Germinal center (tissue), 1 donor: ENCODE measurements around the gene RB1.

Source experiments
- DNase-seq: peaks from one replicate; pipeline ENCODE4 v3.0.0; 2012; ENCODE audit warnings: mixed read lengths, low spot score

The RB1 gene

DNA sequence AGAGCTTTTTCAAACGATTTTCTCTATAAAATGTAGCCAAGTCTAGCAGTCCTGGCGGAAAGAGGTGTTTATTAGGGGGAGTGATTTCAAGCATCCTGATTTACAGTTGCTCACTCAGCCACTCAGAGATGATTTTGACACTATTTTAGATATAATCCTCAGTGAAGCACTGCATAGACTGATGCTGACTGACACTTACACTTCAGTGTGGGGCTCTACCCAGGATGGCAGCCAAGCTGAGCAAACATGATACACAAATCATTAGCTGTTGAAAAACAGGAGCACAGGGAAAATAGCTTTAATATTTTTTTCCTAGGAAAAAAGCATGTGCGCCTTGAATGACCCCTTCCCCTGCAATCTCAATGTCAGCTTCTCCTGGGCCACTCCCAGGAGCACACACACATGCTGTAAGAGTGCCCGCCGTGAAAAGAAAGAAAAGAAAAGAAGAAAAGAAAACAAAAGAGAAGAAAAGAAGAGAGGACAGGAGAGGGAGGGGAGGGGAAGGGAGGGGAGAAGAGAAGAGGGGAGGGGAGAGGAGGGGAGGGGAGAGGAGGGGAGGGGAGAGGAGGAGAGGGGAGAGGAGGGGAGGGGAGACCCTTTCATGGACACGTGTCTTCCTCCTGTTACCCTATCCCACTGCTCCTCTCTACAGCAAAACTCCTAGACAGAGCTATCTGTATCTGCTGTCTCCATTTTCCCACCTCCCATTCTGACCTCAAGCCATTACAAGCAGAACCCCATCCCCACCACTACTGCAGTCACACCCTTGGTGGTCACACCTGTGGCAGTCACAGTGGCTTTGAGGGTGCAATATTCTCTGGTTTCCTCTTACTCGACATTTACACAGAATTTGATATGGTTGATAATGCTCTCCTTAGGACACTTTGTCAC lies 193.0 kb downstream of the RB1 start:
- DNase-seq = no peak

DNA sequence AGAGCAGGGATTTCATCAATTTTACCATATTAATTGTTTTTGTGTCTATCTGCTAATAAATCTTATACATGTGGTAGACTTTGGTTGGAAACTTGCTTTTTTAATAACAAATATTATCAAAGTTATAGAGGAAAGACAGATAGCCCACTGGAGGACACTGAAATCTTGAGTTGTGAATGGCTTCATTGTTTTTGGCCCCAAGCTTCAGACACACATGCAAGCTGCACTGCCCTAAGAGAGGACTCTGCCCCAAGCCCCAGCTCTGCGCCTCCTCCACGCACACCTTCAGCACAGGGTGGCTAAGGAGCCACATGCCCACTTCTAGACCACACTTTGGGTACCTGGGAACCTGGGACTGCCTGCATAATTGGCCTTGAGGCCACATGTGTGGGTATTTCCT lies 194.1 kb downstream of the RB1 start:
- no peak for DNase-seq

DNA sequence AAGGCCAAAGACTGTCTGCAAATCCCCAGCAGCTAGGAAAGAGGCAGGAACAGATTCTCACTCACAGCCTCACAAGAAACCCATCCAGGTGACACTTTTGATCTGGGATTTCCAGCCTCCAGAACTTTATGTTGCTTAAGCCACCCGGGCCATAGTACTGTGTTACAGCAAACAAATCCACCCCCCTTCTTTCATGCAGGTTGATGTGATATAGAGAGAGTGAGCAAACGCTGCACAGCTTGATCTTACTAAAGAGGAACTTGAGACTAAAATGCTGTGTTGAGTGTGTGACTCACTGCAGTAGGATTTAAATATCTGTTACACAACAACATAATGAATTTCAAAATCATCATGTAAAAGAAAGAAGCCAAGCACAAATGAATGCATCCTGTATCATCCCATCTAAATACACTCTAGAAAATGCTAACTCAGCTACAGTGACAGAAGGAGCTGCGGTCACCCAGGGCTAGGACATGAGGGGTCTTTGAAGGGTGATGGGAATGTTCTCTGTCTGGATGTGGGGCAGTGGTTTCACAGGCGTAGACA lies 197.2 kb downstream of the RB1 start:
- no peak for DNase-seq

DNA sequence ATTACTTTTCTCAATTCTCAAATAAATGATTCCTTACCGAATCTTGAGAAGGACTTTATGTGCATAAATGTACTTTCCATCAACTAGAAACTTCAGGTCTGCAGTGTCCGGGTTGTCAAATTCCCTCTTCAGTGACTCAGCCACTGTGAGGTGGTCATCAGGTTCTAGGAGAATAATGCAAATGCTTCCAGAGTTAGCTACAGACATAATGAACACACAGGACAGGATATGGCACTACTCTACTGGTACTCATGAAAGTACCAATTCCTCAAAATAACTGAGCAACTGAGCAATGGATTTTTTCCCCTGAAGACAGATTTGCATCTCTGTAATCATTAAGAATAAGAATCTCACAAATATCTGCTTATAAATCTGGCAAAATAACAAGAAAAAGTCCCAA lies 198.2 kb downstream of the RB1 start:
- DNase-seq = peak; percentile 26

- DNase-seq = no peak
Observed at GRCh38 chr13:48502601-48503319, 199.2 kb downstream of the RB1 start.

DNA sequence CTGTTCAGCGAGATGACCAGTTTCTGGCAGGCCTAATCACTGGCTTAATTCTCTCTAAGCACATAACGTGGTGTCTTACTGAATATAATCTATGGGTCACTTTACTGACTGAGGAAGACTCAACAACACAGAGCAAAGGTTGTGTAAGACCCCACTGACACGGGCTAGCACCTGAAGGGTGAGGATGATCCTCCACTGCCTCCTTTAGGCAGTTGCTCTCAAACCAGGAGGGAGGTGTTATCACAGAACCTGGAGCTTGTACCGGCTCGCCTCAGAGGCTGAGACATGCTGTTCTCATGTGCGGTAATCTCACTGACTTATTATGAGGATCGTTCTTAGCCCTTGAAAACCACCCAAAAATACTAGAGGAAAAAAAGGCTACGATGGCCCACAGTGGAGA lies 201.1 kb downstream of the RB1 start:
- no peak for DNase-seq

- no peak for DNase-seq
Observed at GRCh38 chr13:48505012-48505411, 201.5 kb downstream of the RB1 start.

GRCh38 chr13:48505597-48506091 lies 202.1 kb downstream of the RB1 start:
- DNase-seq = peak; percentile 45

GRCh38 chr13:48506092-48506701 lies 202.6 kb downstream of the RB1 start:
- no peak for DNase-seq

- no peak for DNase-seq
Observed at GRCh38 chr13:48507021-48507420, 203.5 kb downstream of the RB1 start.

DNA sequence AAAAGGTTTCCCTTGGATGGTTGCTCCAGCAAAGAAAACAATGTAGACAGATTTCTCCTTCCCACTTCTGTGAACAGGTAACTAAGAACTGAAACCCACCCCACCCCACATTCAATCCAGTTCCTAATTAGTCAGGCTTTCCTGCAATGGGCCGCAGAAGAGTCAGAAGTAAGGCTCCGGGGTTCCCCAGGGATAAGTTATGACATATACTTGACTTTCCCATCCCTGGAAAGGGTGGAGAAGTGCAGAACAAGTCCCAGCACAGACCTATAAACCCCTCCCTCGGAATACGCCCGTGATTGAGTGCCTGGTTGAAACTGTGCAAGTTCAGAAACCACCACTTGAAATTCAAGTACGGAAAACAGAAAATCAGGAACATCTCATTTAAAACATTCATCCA lies 204.5 kb downstream of the RB1 start:
- no peak for DNase-seq

- no peak for DNase-seq
Observed at GRCh38 chr13:48510698-48511097, 207.1 kb downstream of the RB1 start.

GRCh38 chr13:48511621-48512230 lies 208.2 kb downstream of the RB1 start:
- DNase-seq = no peak

DNA sequence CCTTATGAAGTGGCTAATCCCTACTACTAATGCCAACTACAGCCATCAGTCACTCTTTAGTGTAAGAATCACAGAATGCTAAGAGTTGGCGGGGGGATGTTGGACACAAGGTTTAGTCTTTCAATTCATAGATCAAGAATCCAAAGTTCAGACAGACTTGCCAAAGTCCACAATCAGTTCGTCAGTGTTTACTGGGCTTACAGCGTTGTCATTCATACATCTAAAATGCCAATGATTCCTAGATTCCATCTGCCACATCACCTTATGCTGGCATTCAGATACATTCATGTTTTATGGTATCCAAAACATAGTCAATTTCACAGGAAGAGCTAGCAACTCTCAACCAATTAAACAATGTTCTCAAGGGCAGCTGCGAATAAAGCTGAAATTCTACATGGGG lies 211.2 kb downstream of the RB1 start:
- no peak for DNase-seq

DNA sequence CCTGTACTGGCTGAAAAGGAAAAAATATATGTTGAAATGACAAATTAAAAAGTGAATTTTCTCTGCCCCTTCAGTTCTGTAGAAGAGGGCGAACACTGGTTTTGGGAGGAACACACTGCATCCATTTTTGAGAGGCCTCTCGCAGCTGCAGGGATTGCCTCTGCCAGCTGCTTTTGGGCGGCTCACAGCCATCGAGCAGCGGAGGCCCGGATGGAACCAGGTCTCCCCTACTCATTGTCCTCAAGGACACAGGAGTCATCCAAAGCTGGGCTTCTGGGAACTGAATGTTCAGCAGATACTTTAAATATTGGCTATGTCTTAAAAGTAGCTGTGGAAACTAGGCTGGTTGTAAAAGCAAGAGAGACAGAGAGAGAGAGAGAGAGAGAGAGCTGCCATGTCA lies 212.2 kb downstream of the RB1 start:
- DNase-seq = no peak

DNA sequence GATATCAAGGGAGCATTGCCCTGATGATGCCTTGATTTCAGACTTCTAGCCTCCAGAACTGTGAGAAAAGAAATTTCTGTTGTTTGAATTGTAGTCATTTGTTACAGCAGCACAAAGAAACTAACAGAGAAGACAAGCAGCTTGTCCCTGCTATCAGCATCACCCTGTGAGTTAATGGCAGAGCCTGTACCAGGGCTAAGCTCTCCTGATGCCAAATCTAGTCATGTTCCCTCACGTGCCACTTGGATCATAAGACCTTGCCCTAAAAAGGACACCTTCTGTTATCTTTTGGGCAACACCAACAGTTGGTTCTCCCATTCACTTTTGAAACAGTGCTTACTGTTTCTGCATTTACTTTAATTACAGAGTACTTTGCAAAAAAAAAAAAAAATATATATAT lies 214.5 kb downstream of the RB1 start:
- DNase-seq = no peak

DNA sequence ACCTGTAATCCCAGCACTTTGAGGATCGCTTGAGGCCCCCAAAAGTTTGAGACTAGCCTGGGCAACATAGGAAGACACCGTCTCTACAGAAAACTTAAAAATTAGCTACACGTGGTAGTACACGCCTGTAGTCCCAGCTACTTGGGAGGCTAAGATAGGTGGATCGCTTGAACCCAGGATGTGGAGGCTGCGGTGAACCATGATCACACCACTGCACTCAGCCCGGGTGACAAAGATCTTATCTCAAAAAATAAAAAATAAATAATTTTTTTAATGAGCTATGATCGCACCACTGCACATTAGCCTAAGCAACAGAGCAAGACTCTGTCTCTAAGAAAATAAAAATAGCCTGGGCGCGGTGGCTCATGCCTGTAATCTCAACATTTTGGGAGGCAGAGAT lies 222.7 kb downstream of the RB1 start:
- no peak for DNase-seq

GRCh38 chr13:48527955-48528354 lies 224.4 kb downstream of the RB1 start:
- no peak for DNase-seq

- DNase-seq = no peak
Observed at GRCh38 chr13:48528720-48529119, 225.2 kb downstream of the RB1 start.

DNA sequence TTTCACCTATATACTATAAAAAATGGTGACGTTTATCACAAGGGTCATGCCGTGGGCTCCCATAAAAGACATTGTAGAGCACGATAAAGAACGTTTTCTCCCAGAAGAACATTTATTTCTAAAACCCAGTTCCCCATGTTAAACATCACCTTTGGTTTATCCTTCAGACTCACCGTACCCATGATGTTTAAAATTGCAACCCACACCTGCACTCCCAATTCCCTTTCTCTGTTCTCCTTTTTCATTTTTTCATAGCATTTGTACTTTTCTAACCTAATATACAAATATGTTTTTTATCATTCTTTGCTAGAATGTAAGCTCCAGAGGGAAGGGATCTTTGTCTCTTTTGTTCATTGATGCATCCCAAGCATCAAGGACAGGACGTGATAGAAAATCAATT lies 227.3 kb downstream of the RB1 start:
- no peak for DNase-seq
